Calu3 (cell line): ENCODE data around the gene CRYBG3. TPM values are rescaled to one million over a fixed set of nuclear protein-coding genes. Genes with fewer than 3 reads are reported as not detected.
"Not testable (repeated sequence)": the region's sequence is repeated elsewhere in the genome, so short reads cannot be mapped to it uniquely, and the experiment has no call there.

Source experiments
- BruUV-seq: library from RNA; stranded (reverse); fragments of 400-500 nt; replicated peaks from 2 replicates; lab custom pipeline; 2021; lab: Mats Ljungman, UMichigan
- CTCF ChIA-PET: fragments of 300-600 bp; sonication (Branson Sonifier 250); formaldehyde crosslinking; loops from one replicate; lab custom pipeline; 2022; ENCODE audit warnings: antibody characterized with exemption; lab: Charles Lee
- DNase-seq: peaks from one replicate; pipeline ENCODE4 v3.0.0; 2022
- H3K27ac Mint-ChIP-seq: one replicate; pipeline ENCODE4 v1.8.0; 2022; ENCODE audit warnings: mixed read lengths; ENCODE audit not compliant: unreplicated experiment
- H3K27me3 Mint-ChIP-seq: one replicate; pipeline ENCODE4 v1.8.0; 2022; ENCODE audit warnings: mixed read lengths; ENCODE audit not compliant: unreplicated experiment
- H3K36me3 Mint-ChIP-seq: one replicate; pipeline ENCODE4 v1.8.0; 2022; ENCODE audit warnings: mild to moderate bottlenecking, moderate library complexity, mixed read lengths; ENCODE audit not compliant: insufficient read depth, unreplicated experiment
- H3K4me1 Mint-ChIP-seq: one replicate; pipeline ENCODE4 v1.8.0; 2022; ENCODE audit warnings: mild to moderate bottlenecking, low read depth, mixed read lengths; ENCODE audit not compliant: unreplicated experiment
- H3K4me3 Mint-ChIP-seq: one replicate; pipeline ENCODE4 v1.8.0; 2022; ENCODE audit warnings: mild to moderate bottlenecking, low read depth, moderate library complexity, mixed read lengths; ENCODE audit not compliant: unreplicated experiment
- H3K9me3 Mint-ChIP-seq: one replicate; pipeline ENCODE4 v1.8.0; 2022; ENCODE audit warnings: low read depth, mixed read lengths; ENCODE audit not compliant: unreplicated experiment
- intact Hi-C: fragments of 100-400 bp; cut with micrococcal nuclease; formaldehyde crosslinking; loops from one replicate; pipeline ENCODE4 v1.10.0; 2022; ENCODE audit not compliant: unreplicated experiment
- total RNA-seq: library from RNA; stranded (reverse); gene quantifications from 2 replicates; pipeline ENCODE4 v1.2.3, GENCODE V29; 2022
- TF ChIP-seq, protein P1 (sequence below): fragments of 200-600 bp; IDR thresholded peaks from one replicate; pipeline ENCODE4 v1.8.0; 2022; ENCODE audit warnings: antibody characterized with exemption; ENCODE audit not compliant: unreplicated experiment

CRYBG3 gene
- total RNA-seq, 1 experiment from 2014 or later: 10.3 TPM

DNA sequence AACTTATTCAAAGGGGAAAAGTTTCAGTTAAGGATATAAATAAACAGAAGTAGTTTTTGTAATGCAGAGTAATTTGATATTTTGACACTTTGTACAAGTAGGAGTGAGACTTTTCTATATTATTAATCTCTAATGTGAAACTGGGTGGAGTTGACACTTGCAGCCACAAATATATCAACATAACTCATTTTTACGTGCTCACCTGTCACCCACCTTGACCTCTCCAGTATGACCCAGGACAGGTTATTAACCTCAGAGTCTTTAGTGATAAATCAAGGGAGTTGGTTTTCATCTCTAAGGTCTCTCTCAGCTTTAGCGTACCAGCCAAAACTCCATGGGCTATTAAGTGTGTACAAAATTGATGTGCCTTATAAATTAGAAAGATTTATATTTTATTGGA, 7.4 kb downstream of the CRYBG3 start:
- intact Hi-C loops: no loop called here
- Mint-ChIP-seq H3K27me3 (no peaks in the 10 kb centered on the region), H3K36me3 (no peaks in the 10 kb centered on the region), H3K9me3 (peaks cover 4% of the 10 kb centered on the region), H3K27ac (no peak overlapping the region), H3K4me1 (peaks cover 20% of the 10 kb centered on the region), H3K4me3 (no peak overlapping the region)
- no TSS peak for BruUV-seq
- CTCF ChIA-PET: interaction anchor here (0.7 kb wide), 1 partner anchor 104 kb away, joined by 3 read pairs; no protein-coding TSS in a partner anchor
- TF ChIP-seq, protein P1, sequence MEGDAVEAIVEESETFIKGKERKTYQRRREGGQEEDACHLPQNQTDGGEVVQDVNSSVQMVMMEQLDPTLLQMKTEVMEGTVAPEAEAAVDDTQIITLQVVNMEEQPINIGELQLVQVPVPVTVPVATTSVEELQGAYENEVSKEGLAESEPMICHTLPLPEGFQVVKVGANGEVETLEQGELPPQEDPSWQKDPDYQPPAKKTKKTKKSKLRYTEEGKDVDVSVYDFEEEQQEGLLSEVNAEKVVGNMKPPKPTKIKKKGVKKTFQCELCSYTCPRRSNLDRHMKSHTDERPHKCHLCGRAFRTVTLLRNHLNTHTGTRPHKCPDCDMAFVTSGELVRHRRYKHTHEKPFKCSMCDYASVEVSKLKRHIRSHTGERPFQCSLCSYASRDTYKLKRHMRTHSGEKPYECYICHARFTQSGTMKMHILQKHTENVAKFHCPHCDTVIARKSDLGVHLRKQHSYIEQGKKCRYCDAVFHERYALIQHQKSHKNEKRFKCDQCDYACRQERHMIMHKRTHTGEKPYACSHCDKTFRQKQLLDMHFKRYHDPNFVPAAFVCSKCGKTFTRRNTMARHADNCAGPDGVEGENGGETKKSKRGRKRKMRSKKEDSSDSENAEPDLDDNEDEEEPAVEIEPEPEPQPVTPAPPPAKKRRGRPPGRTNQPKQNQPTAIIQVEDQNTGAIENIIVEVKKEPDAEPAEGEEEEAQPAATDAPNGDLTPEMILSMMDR: no peak
- no peak for DNase-seq

DNA sequence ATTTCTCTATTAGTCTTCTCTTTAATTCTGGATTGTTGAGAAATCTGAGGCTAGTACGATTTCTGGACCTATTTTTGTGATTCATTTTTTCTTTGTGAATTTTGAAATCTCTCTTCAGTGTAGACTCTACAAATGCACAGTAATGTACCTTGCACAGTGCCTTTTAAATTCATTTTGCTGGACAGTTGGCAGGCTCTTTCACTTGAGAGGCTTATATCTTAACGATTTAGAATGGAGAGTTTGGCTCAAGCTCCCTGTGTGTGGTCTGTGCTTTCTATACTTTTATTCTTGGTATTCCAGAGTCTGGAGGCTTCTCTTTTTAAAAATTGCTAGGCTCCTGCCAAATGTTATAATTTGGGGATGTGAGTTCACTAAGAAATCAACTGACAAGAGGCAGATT, 8.8 kb downstream of the CRYBG3 start:
- Mint-ChIP-seq H3K27ac (no peak overlapping the region), H3K4me1 (peaks cover 7% of the 10 kb centered on the region), H3K4me3 (no peak overlapping the region), H3K36me3 (no peaks in the 10 kb centered on the region), H3K27me3 (no peaks in the 10 kb centered on the region), H3K9me3 (peaks cover 4% of the 10 kb centered on the region)
- no peak for DNase-seq
- CTCF ChIA-PET: no interaction called here
- intact Hi-C loops: no loop called here
- TF ChIP-seq, protein P1: no peak
- no TSS peak for BruUV-seq

GRCh38 chr3:97831140-97831539, 9.3 kb downstream of the CRYBG3 start:
- H3K4me3 Mint-ChIP-seq: no peak overlapping the region
- intact Hi-C loops: no loop called here
- peaks cover 7% of the 10 kb centered on the region for H3K4me1 Mint-ChIP-seq
- peaks cover 4% of the 10 kb centered on the region for H3K9me3 Mint-ChIP-seq
- CTCF ChIA-PET: no interaction called here
- no peak overlapping the region for H3K27ac Mint-ChIP-seq
- TF ChIP-seq, protein P1: no peak
- H3K27me3 Mint-ChIP-seq: no peaks in the 10 kb centered on the region
- DNase-seq: no peak
- no TSS peak for BruUV-seq
- no peaks in the 10 kb centered on the region for H3K36me3 Mint-ChIP-seq

GRCh38 chr3:97833184-97833583, 11.4 kb downstream of the CRYBG3 start:
- DNase-seq, H3K9me3 Mint-ChIP-seq, H3K36me3 Mint-ChIP-seq, H3K4me3 Mint-ChIP-seq, H3K27ac Mint-ChIP-seq, BruUV-seq, intact Hi-C loops, H3K4me1 Mint-ChIP-seq, CTCF ChIA-PET, H3K27me3 Mint-ChIP-seq: not testable (repeated sequence)

- intact Hi-C loops: no loop called here
- Mint-ChIP-seq H3K9me3 (peaks cover 4% of the 10 kb centered on the region), H3K27ac (no peak overlapping the region), H3K36me3 (no peaks in the 10 kb centered on the region), H3K27me3 (no peaks in the 10 kb centered on the region), H3K4me1 (no peaks in the 10 kb centered on the region), H3K4me3 (no peak overlapping the region)
- no peak for DNase-seq
- CTCF ChIA-PET: no interaction called here
- TF ChIP-seq, protein P1: no peak
- no TSS peak for BruUV-seq
These were observed 13.9 kb downstream of the CRYBG3 start for GRCh38 chr3:97835761-97836160.
